Cardiac atrium fibroblast (primary cell): ENCODE measurements around the gene BORA. TPM values are rescaled to one million over a fixed set of nuclear protein-coding genes. Genes with fewer than 3 reads are reported as not detected.

Experiments
- total RNA-seq: library from RNA; depleted of rRNA; stranded (reverse); fragments of >200 nt; gene quantifications from 2 replicates; pipeline ENCODE4 v1.2.3, GENCODE V29; 2015

The BORA gene
- 2.3 and 3.2 TPM in 2 replicates for total RNA-seq

GRCh38 chr13:72727417-72728289 is at the start of gene BORA, which contains the start of gene MZT1:
Gene BORA, plus strand, starts transcription at chr13:72727923. Its CDS starts 1,018 bp downstream, at chr13:72728941.
Gene MZT1, minus strand, starts transcription at chr13:72727629. Its CDS starts 27 bp downstream, at chr13:72727602.

GRCh38 chr13:72781451-72782439 is 54.0 kb downstream of the BORA start, which contains the start of the genes DIS3 and PIBF1:
Gene DIS3, minus strand, starts transcription at chr13:72781900. Its CDS starts 68 bp downstream, at chr13:72781832.
Gene PIBF1, plus strand, starts transcription at chr13:72782133. Its CDS starts 1,337 bp downstream, at chr13:72783470.

Other genes with a start within 250 kb of the BORA start
- 11.3 and 14.4 TPM in 2 replicates for gene MZT1, start 294 bp upstream of the BORA start, total RNA-seq
- gene DIS3, start 54.0 kb downstream of the BORA start, total RNA-seq: 20.4 and 22.4 TPM in 2 replicates
- 7.2 and 17.3 TPM in 2 replicates for gene PIBF1, start 54.2 kb downstream of the BORA start, total RNA-seq